Measurements from ENCODE around the gene TRPM7.

TRPM7 gene

DNA sequence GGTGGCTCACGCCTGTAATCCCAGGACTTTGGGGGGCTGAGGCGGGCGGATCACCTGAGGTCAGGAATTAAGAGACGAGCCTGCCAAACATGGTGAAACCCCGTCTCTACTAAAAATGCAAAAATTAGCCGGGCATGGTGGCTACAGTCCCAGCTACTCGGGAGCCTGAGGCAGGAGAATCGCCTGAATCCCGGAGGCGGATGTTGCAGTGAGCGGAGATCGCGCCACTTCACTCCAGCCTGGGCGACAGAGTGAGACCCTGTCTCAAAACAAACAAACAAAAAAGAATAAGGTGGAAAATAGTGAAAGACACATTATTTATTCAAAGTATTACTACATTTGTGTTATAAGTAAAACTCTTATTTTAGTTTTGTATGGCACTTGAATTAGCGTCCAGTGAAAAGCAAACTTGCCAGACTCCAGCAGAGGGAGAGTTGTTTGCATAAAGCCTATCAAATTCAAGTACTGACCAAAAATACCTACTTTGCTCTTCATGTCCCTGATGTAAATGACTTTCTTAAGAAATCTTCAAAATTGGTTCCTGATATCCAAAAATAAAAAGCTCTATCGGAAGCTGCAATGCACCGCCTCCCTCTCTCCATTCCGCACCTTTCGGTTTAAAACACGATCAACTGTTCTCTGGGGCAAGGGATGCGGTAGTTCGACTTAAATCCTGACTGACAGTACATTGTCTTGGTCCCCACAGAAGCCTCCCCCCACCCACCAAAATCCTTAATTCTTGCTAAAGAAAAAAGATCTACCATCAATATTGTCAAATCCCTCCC lies 1.2 kb downstream of the TRPM7 start:
- DNase-seq (ENCODE audit: insufficient read length, low spot score) (no peak), FAIRE-seq (no peak)
- TF ChIP-seq, protein P1, sequence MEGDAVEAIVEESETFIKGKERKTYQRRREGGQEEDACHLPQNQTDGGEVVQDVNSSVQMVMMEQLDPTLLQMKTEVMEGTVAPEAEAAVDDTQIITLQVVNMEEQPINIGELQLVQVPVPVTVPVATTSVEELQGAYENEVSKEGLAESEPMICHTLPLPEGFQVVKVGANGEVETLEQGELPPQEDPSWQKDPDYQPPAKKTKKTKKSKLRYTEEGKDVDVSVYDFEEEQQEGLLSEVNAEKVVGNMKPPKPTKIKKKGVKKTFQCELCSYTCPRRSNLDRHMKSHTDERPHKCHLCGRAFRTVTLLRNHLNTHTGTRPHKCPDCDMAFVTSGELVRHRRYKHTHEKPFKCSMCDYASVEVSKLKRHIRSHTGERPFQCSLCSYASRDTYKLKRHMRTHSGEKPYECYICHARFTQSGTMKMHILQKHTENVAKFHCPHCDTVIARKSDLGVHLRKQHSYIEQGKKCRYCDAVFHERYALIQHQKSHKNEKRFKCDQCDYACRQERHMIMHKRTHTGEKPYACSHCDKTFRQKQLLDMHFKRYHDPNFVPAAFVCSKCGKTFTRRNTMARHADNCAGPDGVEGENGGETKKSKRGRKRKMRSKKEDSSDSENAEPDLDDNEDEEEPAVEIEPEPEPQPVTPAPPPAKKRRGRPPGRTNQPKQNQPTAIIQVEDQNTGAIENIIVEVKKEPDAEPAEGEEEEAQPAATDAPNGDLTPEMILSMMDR (IDR thresholded peaks at IDR 0.05; ENCODE audit: insufficient read depth, missing control alignments) = no peak

DNA sequence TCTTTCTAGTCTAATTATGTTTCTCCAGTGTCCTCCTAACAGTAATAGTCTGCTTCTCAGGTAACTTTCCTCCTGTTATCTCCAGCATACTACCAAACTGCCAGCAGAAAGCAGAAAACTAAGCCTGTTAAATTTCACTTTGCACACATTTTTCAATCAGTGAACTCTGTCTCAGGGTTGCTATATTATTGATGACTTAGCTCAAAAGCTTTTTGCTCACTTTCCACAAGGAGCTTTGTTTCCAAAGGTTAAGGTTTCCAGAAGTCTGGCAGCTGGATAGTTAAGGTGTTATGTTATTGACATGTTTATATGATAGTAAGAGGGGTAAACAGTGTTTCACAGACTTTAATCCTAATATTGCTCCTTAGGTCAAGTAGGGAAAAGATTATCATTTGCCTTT lies 5.1 kb downstream of the TRPM7 start:
- FAIRE-seq (no peak), DNase-seq (ENCODE audit: insufficient read length, low spot score) (no peak)
- TF ChIP-seq, protein P1 (IDR thresholded peaks at IDR 0.05; ENCODE audit: insufficient read depth, missing control alignments) = no peak

DNA sequence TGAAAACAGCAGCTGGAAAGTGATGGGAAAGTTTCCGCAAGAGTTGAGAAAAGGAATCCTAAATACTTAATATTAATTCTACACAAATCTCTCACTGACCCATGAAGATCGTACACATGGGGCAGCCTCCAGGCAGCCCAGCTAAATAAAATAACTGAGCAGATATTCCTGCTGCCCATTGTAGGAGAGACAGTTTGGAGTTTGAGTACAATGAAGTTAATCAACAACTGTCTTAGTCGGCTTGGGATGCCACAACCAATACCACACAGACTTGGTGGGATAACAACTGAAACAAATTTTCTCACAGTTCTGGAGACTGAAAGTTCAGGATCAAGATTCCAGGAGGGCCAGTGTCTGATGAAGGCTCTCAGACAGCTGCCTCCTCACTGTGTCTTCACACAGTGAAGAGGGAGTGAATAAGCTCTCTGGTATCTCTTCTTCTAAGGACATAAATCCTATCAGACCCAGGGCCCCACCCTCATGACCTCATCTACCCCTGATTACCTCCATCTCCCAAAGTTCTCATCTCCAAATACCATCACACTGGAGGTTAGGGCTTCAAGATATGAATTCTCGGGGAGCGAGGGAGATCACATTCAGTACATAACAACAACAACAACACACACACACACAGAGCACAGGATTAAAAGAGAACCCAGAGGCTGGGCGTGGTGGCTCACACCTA lies 9.7 kb downstream of the TRPM7 start:
- DNase-seq (ENCODE audit: insufficient read length, low spot score) = no peak
- FAIRE-seq = no peak
- TF ChIP-seq, protein P1 (IDR thresholded peaks at IDR 0.05; ENCODE audit: insufficient read depth, missing control alignments) = no peak

DNA sequence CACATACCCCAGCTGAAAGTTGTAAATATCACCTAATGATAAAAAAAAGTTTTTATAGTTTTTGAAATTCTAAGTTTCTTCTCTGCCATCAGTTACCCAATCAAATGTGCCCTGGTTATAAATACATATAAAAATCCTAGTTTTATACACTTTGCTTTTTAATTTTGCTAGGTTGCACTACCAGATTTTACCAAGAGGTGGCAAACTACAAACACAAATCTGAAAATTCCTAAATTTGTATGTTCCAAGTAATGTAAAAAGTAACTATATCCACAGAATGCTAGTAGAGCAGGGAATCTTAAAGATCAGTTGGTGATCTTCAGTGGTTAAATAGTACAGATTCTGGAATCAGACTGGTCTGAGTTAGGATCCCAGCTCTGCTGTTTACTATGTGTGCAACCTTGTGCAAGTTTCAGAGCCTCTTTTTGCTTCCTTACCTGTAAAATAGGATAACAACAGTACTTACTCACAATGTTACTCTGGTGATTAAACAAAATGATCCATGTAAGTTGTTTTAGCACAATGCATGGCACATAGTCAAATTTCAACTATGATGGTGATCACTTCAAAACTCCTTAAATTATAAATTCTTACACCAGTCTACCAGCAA lies 11.0 kb downstream of the TRPM7 start:
- TF ChIP-seq, protein P1 (IDR thresholded peaks at IDR 0.05; ENCODE audit: insufficient read depth, missing control alignments) = peak; percentile 68
- DNase-seq (ENCODE audit: insufficient read length, low spot score) (no peak), FAIRE-seq (no peak)

DNA sequence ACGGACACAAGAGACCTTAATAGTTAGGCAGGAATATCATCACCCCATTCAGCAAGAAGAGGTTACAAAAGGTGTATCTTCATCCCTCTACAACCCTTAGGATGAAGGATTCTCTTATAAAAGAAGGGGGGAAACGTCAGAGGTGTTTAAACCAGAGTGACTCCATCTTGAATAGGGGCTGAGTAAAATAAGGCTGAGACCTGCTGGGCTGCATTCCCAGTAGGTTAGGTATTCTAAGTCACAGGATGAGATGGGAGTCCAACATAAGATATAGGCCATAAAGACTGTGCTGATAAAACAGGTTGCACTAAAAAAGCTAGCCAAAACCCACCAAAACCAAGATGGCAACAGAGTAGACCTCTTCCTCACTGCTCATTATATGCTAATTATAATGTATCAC lies 16.5 kb downstream of the TRPM7 start:
- DNase-seq (ENCODE audit: insufficient read length, low spot score) (no peak), FAIRE-seq (no peak)
- TF ChIP-seq, protein P1 (IDR thresholded peaks at IDR 0.05; ENCODE audit: insufficient read depth, missing control alignments) = no peak

DNA sequence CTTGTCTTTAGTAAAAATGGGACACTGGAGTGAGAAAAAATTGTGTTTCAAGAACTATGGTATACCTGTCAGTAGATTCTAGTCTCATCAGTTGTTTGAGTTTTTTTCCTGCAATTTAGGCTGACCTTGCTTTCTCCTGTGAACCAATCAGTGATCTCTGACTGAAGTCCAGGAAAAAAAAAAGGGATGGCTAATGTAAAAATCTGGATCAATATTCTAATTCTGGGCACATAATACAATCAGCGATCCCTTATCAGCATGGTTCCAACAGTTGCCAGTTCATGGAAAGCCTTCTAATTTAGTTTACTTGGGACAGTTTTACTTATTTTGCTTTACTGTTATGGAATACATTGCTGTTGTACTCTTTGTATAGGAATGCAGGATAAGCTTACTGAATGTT lies 17.0 kb downstream of the TRPM7 start:
- TF ChIP-seq, protein P1 (IDR thresholded peaks at IDR 0.05; ENCODE audit: insufficient read depth, missing control alignments) = no peak
- FAIRE-seq = no peak
- DNase-seq (ENCODE audit: insufficient read length, low spot score) = no peak
